Activated T-helper 17 cell treated with anti-CD3 and anti-CD28 coated beads, Interleukin-2, amount 50 U/mL, for 72 hours (primary cell): ENCODE measurements around the gene PGAM5. TPM values are rescaled to one million over a fixed set of nuclear protein-coding genes. Genes with fewer than 3 reads are reported as not detected.

Experiments used
- ATAC-seq: fragments of 150-1000 bp; cut with Tn5 transposase; replicated peaks from 2 replicates; pipeline ENCODE4 v1.10.0; 2021; ENCODE audit warnings: mild to moderate bottlenecking, moderate library complexity
- H3K27ac Mint-ChIP-seq: one replicate; pipeline ENCODE4 v1.8.0; 2022; ENCODE audit warnings: mixed read lengths
- H3K27me3 Mint-ChIP-seq: one replicate; pipeline ENCODE4 v1.8.0; 2022; ENCODE audit warnings: mixed read lengths
- H3K36me3 Mint-ChIP-seq: one replicate; pipeline ENCODE4 v1.8.0; 2022; ENCODE audit warnings: low read depth, mild to moderate bottlenecking, mixed read lengths
- H3K4me1 Mint-ChIP-seq: one replicate; pipeline ENCODE4 v1.8.0; 2022; ENCODE audit warnings: mixed read lengths
- H3K4me3 Mint-ChIP-seq: one replicate; pipeline ENCODE4 v1.8.0; 2022; ENCODE audit warnings: mild to moderate bottlenecking, mixed read lengths
- H3K9me3 Mint-ChIP-seq: one replicate; pipeline ENCODE4 v1.8.0; 2022; ENCODE audit warnings: mixed read lengths
- total RNA-seq, 2 donors: library from RNA; stranded (reverse); gene quantifications; one replicate each; pipeline ENCODE4 v1.2.3, GENCODE V29; 2022

Gene PGAM5
- total RNA-seq, 2 donors from 2014 or later: 38.4 to 94.7 TPM

DNA sequence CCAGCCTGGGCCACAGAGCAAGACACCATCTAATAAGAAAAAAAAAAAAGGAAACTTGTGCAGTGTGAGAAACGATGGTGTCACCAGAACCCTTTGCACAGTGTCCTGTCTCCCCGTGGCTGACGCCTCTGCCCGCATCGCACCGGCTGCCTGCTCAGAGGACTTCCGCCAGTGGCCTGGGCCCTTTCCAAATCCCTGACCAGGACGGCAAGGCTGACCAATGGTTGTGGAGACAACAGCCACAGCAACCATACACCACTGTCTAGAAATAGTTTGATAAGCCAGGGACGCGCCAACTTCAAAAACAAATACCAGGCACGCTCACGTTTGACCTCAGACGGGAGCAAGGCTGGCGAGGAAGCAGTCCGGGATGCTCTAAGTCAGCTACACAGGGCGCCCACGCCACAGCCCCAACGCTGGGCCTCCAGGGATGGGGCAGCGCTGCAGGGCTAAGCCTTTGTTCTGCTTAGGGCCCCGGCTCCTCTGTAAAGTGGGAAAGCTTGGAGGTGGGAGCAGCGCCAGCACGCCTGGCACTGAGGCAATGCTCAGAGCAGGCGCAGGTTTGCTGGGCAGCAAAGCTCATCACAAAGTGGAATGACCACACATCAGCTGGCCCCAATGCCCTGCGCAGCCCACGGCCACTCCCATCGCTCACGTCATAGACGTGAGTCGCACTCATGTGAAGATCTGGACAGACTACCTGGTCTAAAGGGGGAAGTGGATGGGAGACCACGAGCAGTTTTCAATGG, 12.5 kb downstream of the PGAM5 start:
- no peaks in the 10 kb centered on the region for H3K4me1 Mint-ChIP-seq
- peaks cover 99% of the 10 kb centered on the region for H3K36me3 Mint-ChIP-seq
- no peaks in the 10 kb centered on the region for H3K9me3 Mint-ChIP-seq
- no peak for ATAC-seq
- no peak overlapping the region for H3K4me3 Mint-ChIP-seq
- no peak overlapping the region for H3K27ac Mint-ChIP-seq
- no peaks in the 10 kb centered on the region for H3K27me3 Mint-ChIP-seq

DNA sequence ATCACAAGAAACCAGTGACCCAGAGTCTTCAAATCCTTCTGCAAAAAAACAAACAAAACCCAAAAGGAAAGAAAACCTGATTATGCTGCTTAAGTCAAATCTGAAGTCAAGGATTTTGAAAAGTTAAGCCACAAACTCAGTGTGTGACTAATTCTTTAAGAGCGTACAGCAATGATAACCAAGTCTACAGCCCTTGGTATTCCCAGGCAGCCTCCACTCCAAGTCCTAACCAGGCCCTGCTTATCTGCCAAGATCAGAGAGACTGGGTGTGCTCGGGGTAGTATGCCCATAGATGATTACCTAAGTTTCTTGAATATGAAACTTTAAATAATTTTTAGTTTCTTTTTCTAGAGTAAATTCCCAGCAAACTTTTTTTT, 13.1 kb downstream of the PGAM5 start:
- Mint-ChIP-seq H3K4me3 (no peak overlapping the region), H3K27ac (no peak overlapping the region), H3K4me1 (no peaks in the 10 kb centered on the region), H3K9me3 (no peaks in the 10 kb centered on the region), H3K36me3 (peaks cover 100% of the 10 kb centered on the region), H3K27me3 (no peaks in the 10 kb centered on the region)
- ATAC-seq: no peak

- H3K4me1 Mint-ChIP-seq: peaks cover under 1% of the 10 kb centered on the region
- peaks cover 100% of the 10 kb centered on the region for H3K36me3 Mint-ChIP-seq
- no peak for ATAC-seq
- no peaks in the 10 kb centered on the region for H3K9me3 Mint-ChIP-seq
- H3K4me3 Mint-ChIP-seq: no peak overlapping the region
- H3K27ac Mint-ChIP-seq: no peak overlapping the region
- no peaks in the 10 kb centered on the region for H3K27me3 Mint-ChIP-seq
Observed at GRCh38 chr12:132724506-132725241, 14.0 kb downstream of the PGAM5 start.

DNA sequence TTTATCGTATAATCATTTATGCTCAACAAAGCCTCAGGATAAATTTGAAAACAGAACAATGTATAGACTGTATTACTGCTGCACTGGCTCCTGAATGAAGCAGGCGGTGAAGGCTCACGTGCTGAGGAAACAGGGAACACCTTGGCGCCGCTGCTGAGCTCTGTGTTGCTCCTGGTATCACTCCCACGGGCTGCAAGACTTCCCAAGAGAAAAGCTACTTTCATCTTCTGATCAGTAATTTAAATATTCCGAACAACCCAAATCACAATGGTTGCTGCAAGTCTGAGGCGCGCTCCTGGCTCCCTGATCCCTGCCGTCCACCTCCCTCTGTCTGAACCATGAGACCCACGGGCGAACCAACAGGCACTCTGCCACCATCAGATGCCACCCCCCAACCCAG, 15.7 kb downstream of the PGAM5 start:
- Mint-ChIP-seq H3K4me1 (peaks cover 8% of the 10 kb centered on the region), H3K36me3 (peaks cover 100% of the 10 kb centered on the region), H3K9me3 (no peaks in the 10 kb centered on the region), H3K4me3 (no peak overlapping the region), H3K27me3 (no peaks in the 10 kb centered on the region), H3K27ac (no peak overlapping the region)
- no peak for ATAC-seq

DNA sequence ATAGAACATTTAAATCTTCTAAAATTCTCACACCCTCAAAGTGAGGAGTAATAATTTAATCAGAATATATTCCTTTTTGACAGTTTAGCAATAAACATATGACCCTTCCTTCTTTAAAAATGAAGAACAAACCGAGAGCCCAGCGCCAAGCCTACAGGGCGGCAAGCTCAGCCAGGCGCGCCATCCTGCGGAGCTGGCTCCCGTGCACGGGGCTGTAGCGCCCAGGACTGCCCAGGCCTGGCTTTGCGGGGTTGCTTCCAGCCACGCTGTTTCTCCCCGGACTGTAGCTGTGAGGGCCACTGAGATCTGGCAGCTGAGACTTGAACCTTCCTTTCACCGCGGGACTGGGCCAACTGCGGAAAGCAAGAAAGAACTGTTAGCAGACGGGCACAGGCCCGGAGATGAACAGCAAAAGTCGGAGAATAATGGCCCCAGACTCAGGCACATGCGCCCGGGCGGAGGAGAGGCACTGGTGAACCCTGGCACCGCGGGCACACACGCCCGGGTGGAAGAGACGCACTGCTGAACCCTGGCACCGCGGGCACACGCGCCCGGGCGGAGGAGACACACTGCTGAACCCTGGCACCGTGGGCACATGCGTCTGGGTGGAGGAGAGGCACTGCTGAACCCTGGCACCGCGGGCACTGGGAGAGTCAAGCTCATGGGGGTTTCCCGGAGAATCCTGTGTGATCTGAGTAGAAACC, 16.6 kb downstream of the PGAM5 start:
- Mint-ChIP-seq H3K9me3 (no peaks in the 10 kb centered on the region), H3K27ac (no peak overlapping the region), H3K36me3 (peaks cover 100% of the 10 kb centered on the region), H3K4me3 (no peak overlapping the region), H3K27me3 (no peaks in the 10 kb centered on the region), H3K4me1 (peaks cover 8% of the 10 kb centered on the region)
- ATAC-seq: no peak

GRCh38 chr12:132728502-132728901, 17.9 kb downstream of the PGAM5 start:
- ATAC-seq: no peak
- H3K27ac Mint-ChIP-seq: no peak overlapping the region

GRCh38 chr12:132729541-132730320, 19.1 kb downstream of the PGAM5 start:
- Mint-ChIP-seq H3K27me3 (no peaks in the 10 kb centered on the region), H3K4me1 (peaks cover 13% of the 10 kb centered on the region), H3K27ac (peak overlapping the region; percentile 46), H3K4me3 (no peak overlapping the region), H3K36me3 (peaks cover 100% of the 10 kb centered on the region), H3K9me3 (no peaks in the 10 kb centered on the region)
- ATAC-seq: no peak

More at GRCh38 chr12:132728502-132728901, 17.9 kb downstream of the PGAM5 start:
- Mint-ChIP-seq H3K36me3 (peaks cover 100% of the 10 kb centered on the region), H3K27me3 (no peaks in the 10 kb centered on the region), H3K4me1 (peaks cover 13% of the 10 kb centered on the region), H3K4me3 (no peak overlapping the region), H3K9me3 (no peaks in the 10 kb centered on the region)

GRCh38 chr12:132730353-132730752, 19.7 kb downstream of the PGAM5 start:
- peak overlapping the region; percentile 46 for H3K27ac Mint-ChIP-seq
- no peaks in the 10 kb centered on the region for H3K27me3 Mint-ChIP-seq
- H3K4me3 Mint-ChIP-seq: no peak overlapping the region
- ATAC-seq: no peak
- H3K4me1 Mint-ChIP-seq: peaks cover 13% of the 10 kb centered on the region
- H3K9me3 Mint-ChIP-seq: no peaks in the 10 kb centered on the region
- peaks cover 100% of the 10 kb centered on the region for H3K36me3 Mint-ChIP-seq

- no peak for ATAC-seq
- Mint-ChIP-seq H3K27ac (no peak overlapping the region), H3K9me3 (no peaks in the 10 kb centered on the region), H3K4me3 (no peak overlapping the region), H3K36me3 (peaks cover 100% of the 10 kb centered on the region), H3K4me1 (peaks cover 13% of the 10 kb centered on the region), H3K27me3 (no peaks in the 10 kb centered on the region)
Observed at GRCh38 chr12:132731574-132731973, 20.9 kb downstream of the PGAM5 start.

GRCh38 chr12:132734206-132734605, 23.6 kb downstream of the PGAM5 start:
- ATAC-seq: no peak
- Mint-ChIP-seq H3K4me1 (peaks cover 13% of the 10 kb centered on the region), H3K9me3 (no peaks in the 10 kb centered on the region), H3K27ac (no peak overlapping the region), H3K4me3 (no peak overlapping the region), H3K27me3 (no peaks in the 10 kb centered on the region), H3K36me3 (peaks cover 100% of the 10 kb centered on the region)

- Mint-ChIP-seq H3K9me3 (no peaks in the 10 kb centered on the region), H3K27me3 (no peaks in the 10 kb centered on the region), H3K36me3 (peaks cover 100% of the 10 kb centered on the region), H3K4me1 (peaks cover 5% of the 10 kb centered on the region), H3K27ac (no peak overlapping the region), H3K4me3 (no peak overlapping the region)
- no peak for ATAC-seq
Observed at GRCh38 chr12:132735496-132735895, 24.9 kb downstream of the PGAM5 start.

GRCh38 chr12:132736378-132736777, 25.7 kb downstream of the PGAM5 start:
- no peak for ATAC-seq
- Mint-ChIP-seq H3K27ac (no peak overlapping the region), H3K27me3 (no peaks in the 10 kb centered on the region), H3K4me1 (peaks cover 5% of the 10 kb centered on the region), H3K36me3 (peaks cover 100% of the 10 kb centered on the region), H3K9me3 (no peaks in the 10 kb centered on the region), H3K4me3 (no peak overlapping the region)

DNA sequence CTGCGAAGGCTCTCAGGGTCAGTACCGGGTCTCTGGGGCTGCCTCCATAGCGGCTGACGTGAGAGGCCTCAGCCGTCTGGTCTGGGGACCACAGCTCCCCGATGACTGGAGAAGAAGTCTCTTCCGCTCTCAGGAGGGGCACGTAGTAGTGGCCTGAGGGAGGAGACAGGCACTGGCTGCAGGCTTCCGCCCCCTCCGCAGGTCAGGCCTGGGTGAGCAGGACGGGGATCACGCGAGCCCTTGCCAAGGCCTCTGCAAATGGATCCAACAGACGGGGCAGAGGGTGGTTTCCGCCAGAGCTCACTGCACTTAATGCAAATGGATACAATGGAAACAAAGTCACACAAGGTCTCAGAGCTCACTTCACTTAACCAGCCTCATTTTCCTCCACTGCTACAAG, 26.3 kb downstream of the PGAM5 start:
- H3K27me3 Mint-ChIP-seq: no peaks in the 10 kb centered on the region
- no peaks in the 10 kb centered on the region for H3K9me3 Mint-ChIP-seq
- H3K4me3 Mint-ChIP-seq: no peak overlapping the region
- no peak for ATAC-seq
- H3K27ac Mint-ChIP-seq: no peak overlapping the region
- H3K36me3 Mint-ChIP-seq: peaks cover 100% of the 10 kb centered on the region
- peaks cover 5% of the 10 kb centered on the region for H3K4me1 Mint-ChIP-seq

DNA sequence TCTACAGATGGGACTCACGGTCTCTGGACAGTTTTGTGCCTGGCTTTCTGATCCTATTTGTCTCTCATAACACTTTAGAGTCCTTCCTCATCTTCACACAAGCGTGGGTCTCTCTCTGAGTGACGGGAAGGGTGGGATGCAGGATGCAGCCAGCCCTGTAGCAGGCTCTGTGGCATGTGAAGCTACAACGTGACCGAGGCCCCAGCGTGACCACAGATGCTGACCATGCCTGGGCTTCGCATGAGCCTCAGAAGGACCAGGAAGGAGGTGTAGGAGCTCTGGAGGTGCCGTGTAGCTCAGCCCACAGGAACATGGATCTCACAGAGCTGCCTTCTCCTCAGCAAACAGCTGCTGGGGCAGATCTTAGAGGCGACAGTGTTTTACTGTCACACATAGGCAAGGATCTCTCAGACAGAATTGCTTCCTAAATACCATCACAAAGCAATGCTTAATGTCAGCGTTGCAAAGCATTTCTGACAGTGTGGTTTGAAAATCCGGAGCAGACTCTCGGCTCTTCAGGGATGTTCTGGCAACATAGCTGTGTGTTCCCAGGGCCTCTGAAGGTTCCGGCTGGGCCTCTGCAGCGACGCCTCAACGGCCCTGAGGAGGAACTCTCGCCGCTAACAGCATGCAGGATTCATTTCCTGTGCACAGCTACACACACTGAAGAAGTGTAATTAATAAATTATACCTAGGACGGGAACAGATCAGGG, 29.1 kb downstream of the PGAM5 start:
- no peak for ATAC-seq
- Mint-ChIP-seq H3K27ac (no peak overlapping the region), H3K4me3 (no peak overlapping the region), H3K36me3 (peaks cover 100% of the 10 kb centered on the region), H3K9me3 (no peaks in the 10 kb centered on the region), H3K27me3 (no peaks in the 10 kb centered on the region), H3K4me1 (peaks cover 12% of the 10 kb centered on the region)
